Stomach (tissue), 9 donors: ENCODE measurements around the gene NPNT. TPM values are rescaled to one million over a fixed set of nuclear protein-coding genes. Genes with fewer than 3 reads are reported as not detected.

Source experiments
- DNase-seq, 2 donors: peaks; one replicate each; pipeline versions ENCODE4 v3.0.0 to v3.0.0-alpha.2; 2013 to 2019
- H3K27ac ChIP-seq, 5 donors: fragments of 200-600 bp in 4 of 5; sonication (generic) in 4 of 5; one replicate each; pipeline ENCODE4 v1.5.1; 2013 to 2019; ENCODE audit warnings: mild to moderate bottlenecking in 1 of 5, moderate library complexity in 1 of 5
- H3K27me3 ChIP-seq, 3 donors: fragments of 200-600 bp; sonication (generic); one replicate each; pipeline ENCODE4 v1.5.1; 2017 to 2019; ENCODE audit warnings: mixed run types in 1 of 3
- H3K36me3 ChIP-seq, 4 donors: fragments of 200-600 bp; sonication (generic); 1 replicate in 3 of 4; 2 replicates in 1 of 4; pipeline ENCODE4 v1.5.1; 2016 to 2019
- H3K4me1 ChIP-seq, 4 donors: fragments of 200-600 bp; sonication (generic); one replicate each; pipeline ENCODE4 v1.5.1; 2016 to 2019
- H3K4me3 ChIP-seq, 4 donors: fragments of 200-600 bp; sonication (generic) in 3 of 4; one replicate each; pipeline ENCODE4 v1.5.1; 2016 to 2019; ENCODE audit warnings: mild to moderate bottlenecking in 1 of 4
- H3K9me3 ChIP-seq, 4 donors: fragments of 200-600 bp; sonication (generic); one replicate each; pipeline ENCODE4 v1.5.1; 2016 to 2019
- CTCF ChIP-seq, 7 experiments: fragments of 450-650 bp in 4 of 7; fragments of 200-600 bp in 3 of 7; sonication (generic) in 3 of 7; IDR thresholded peaks; one replicate each; pipeline ENCODE4 v1.5.1; 2016 to 2019; ENCODE audit warnings: antibody characterized with exemption in 7 of 7, control low read depth in 2 of 7, mild to moderate bottlenecking in 1 of 7
- EP300 ChIP-seq: sonication (generic); formaldehyde crosslinking; IDR thresholded peaks from one replicate; pipeline ENCODE4 v1.6.1; 2017; ENCODE audit warnings: antibody characterized with exemption
- POLR2A ChIP-seq, 4 donors: fragments of 450-650 bp; IDR thresholded peaks; one replicate each; pipeline ENCODE4 v1.6.1; 2016; ENCODE audit warnings: antibody characterized with exemption in 4 of 4, control low read depth in 2 of 4, mild to moderate bottlenecking in 1 of 4, moderate library complexity in 1 of 4
- POLR2AphosphoS5 ChIP-seq, 3 donors: sonication (generic); formaldehyde crosslinking; IDR thresholded peaks; one replicate each; pipeline ENCODE4 v1.6.1; 2016; ENCODE audit warnings: antibody characterized with exemption in 3 of 3
- WGBS, 5 donors: extraction: QIAGEN DNeasy Blood & Tissue Kit in 3 of 5; methylation state at CpG; one replicate each; pipeline versions ENCODE4 v1.1.5 to v1.1.7; 2013 to 2018; 5-methylcytosine and 5-hydroxymethylcytosine counted together
- intact Hi-C: fragments of 100-400 bp; cut with DNase I; formaldehyde crosslinking; loops from one replicate; pipeline ENCODE4 v1.15.1; 2023; ENCODE audit warnings: low total_unique reads
- polyA plus RNA-seq, 3 donors: library from polyadenylated mRNA; stranded (reverse); fragments of 200-250 nt; gene quantifications; one replicate each; pipeline ENCODE4 v1.2.3, GENCODE V29; 2013
- total RNA-seq, 5 donors: library from RNA; depleted of rRNA; stranded (reverse); fragments of >200 nt; gene quantifications; one replicate each; pipeline versions ENCODE4 v1.1.0 to v1.2.3, GENCODE V29; 2014 to 2016
- donor health status: healthy with polysubstance abuse.
- donor health status: Bipolar disorder and iron deficiency.
- donor health status: healthy.

Gene NPNT
- total and polyA plus RNA-seq, 8 donors, result 3.7 to 32.9 (median 12.1) TPM; not detected in 1

DNA sequence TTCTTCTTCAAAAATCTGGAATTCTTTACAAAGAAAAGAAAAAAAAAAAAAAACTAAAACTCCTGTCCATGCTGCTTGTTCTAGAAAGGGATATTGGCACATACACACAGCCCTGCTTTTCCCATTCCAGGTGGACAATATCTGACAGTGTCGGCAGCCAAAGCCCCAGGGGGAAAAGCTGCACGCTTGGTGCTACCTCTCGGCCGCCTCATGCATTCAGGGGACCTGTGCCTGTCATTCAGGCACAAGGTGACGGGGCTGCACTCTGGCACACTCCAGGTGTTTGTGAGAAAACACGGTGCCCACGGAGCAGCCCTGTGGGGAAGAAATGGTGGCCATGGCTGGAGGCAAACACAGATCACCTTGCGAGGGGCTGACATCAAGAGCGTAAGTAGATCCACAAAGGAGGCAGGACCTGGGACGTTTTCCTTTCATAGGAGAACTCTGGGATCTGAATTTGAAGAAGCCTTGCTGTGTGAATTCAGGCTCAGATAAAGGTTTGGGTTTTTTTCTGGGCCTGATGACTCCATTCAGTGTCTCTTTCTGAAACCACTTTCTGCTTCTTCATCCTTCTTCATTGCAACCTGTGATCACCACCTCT, 71.9 kb downstream of the NPNT start:
- no peak for TF ChIP-seq CTCF (IDR thresholded peaks at IDR 0.05)
- no peak for TF ChIP-seq POLR2A (IDR thresholded peaks at IDR 0.05)
- no peak for TF ChIP-seq POLR2AphosphoS5 (IDR thresholded peaks at IDR 0.05)
- TF ChIP-seq EP300, result no peak
- Histone ChIP-seq H3K4me3 (no peak overlapping the region), H3K36me3 (no peaks in the 10 kb centered on the region), H3K27me3 (no peaks in the 10 kb centered on the region), H3K9me3 (no peaks in the 10 kb centered on the region), H3K4me1 (no peaks in the 10 kb centered on the region), H3K27ac (no peak overlapping the region)
- WGBS, 5 donors, result 54 to 66% (median 62%) methylated on average over 10 of the region's 10 CpGs
- intact Hi-C loops, result no loop called here
- DNase-seq, result no peak

DNA sequence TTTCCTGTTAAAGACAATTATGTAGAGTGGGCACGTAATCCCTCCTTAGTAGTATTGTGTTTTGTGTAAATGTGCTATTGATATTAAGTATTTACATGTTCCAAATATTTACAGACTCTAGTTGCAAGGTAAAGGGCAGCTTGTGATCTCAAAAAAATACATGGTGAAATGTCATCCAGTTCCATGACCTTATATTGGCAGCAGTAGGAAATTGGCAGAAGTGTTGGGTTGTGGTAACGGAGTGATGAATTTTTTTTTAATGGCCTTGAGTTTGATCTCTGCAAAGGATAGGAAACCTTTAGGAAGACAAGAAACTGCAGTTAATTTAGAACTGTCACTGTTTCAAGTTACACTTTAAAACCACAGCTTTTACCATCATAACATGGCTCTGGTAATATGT, 74.3 kb downstream of the NPNT start:
- intact Hi-C loops, result no loop called here
- no peaks in the 10 kb centered on the region for H3K4me1 ChIP-seq
- no peaks in the 10 kb centered on the region for H3K27me3 ChIP-seq
- H3K4me3 ChIP-seq, result no peak overlapping the region
- H3K9me3 ChIP-seq, result no peaks in the 10 kb centered on the region
- no peak for TF ChIP-seq CTCF (IDR thresholded peaks at IDR 0.05)
- TF ChIP-seq EP300, result no peak
- TF ChIP-seq POLR2AphosphoS5 (IDR thresholded peaks at IDR 0.05), result no peak
- TF ChIP-seq POLR2A (IDR thresholded peaks at IDR 0.05), result no peak
- no peaks in the 10 kb centered on the region for H3K36me3 ChIP-seq
- no peak for DNase-seq
- WGBS, 5 donors, result 28 to 64% (median 49%) methylated on average over 2 of the region's 2 CpGs
- no peak overlapping the region for H3K27ac ChIP-seq

DNA sequence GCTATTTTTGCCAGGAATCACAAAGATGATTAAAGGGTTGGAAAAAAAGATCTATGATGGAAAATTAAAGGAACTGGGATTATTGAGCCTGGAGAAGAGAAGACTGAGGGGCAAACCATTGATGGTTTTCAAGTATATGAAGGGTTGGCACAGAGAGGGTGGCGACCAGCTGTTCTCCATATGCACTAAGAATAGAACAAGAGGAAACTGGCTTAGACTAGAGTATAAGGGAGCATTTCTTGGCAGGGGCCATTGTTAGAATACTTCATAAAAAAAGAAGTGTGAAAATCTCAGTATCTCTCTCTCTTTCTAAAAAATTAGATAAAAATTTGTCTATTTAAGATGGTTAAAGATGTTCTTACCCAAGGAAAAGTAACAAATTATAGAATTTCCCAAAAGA, 75.1 kb downstream of the NPNT start:
- Histone ChIP-seq H3K4me1 (no peaks in the 10 kb centered on the region), H3K4me3 (no peak overlapping the region), H3K36me3 (no peaks in the 10 kb centered on the region), H3K27ac (no peak overlapping the region), H3K27me3 (no peaks in the 10 kb centered on the region), H3K9me3 (no peaks in the 10 kb centered on the region)
- no peak for TF ChIP-seq POLR2A (IDR thresholded peaks at IDR 0.05)
- no peak for TF ChIP-seq POLR2AphosphoS5 (IDR thresholded peaks at IDR 0.05)
- TF ChIP-seq EP300, result no peak
- TF ChIP-seq CTCF (IDR thresholded peaks at IDR 0.05), result no peak
- DNase-seq, result no peak
- WGBS, 5 donors, result 84 to 100% (median 90%) methylated on average over 1 of the region's 1 CpG
- intact Hi-C loops, result no loop called here

- intact Hi-C loops, result no loop called here
- WGBS, 5 donors, result 32 to 60% (median 37%) methylated on average over 4 of the region's 4 CpGs
- H3K27ac ChIP-seq, result no peak overlapping the region
These were observed 75.8 kb downstream of the NPNT start for GRCh38 chr4:105971036-105971435.

More at GRCh38 chr4:105971036-105971435, 75.8 kb downstream of the NPNT start:
- no peak overlapping the region for H3K4me3 ChIP-seq
- no peaks in the 10 kb centered on the region for H3K9me3 ChIP-seq
- no peak for DNase-seq
- H3K27me3 ChIP-seq, result no peaks in the 10 kb centered on the region
- H3K36me3 ChIP-seq, result no peaks in the 10 kb centered on the region
- TF ChIP-seq EP300 (no peak), POLR2A (IDR thresholded peaks at IDR 0.05) (no peak), POLR2AphosphoS5 (IDR thresholded peaks at IDR 0.05) (no peak), CTCF (IDR thresholded peaks at IDR 0.05) (no peak)
- no peaks in the 10 kb centered on the region for H3K4me1 ChIP-seq
